ENCODE measurements around the gene VSIR.

The VSIR gene

GRCh38 chr10:71755179-71755879 lies 18.0 kb downstream of the VSIR start:
- Histone ChIP-seq H3K4me3 (replicated peaks; ENCODE audit: insufficient read depth, low read length) (no peak overlapping the region), H3K27me3 (ENCODE audit: insufficient read depth, poor library complexity, severe bottlenecking) (no peaks in the 10 kb centered on the region), H3K27ac (replicated peaks) (peak overlapping the region; percentile 71)
- DNase-seq (ENCODE audit: low read depth in 1 of 2, low spot score in 1 of 2) = no peak
- TF ChIP-seq SPI1 (IDR thresholded peaks at IDR 0.05; ENCODE audit: borderline replicate concordance, low read depth) (no peak), CTCF (IDR thresholded peaks at IDR 0.05; ENCODE audit: insufficient read depth, low read length) (no peak), REST (IDR thresholded peaks at IDR 0.05; ENCODE audit: insufficient replicate concordance, low read depth) (no peak), GABPA (IDR thresholded peaks at IDR 0.05; ENCODE audit: low read depth) (no peak), POLR2AphosphoS5 (IDR thresholded peaks at IDR 0.05; ENCODE audit: low read depth) (peak; percentile 41; the same call in 1 of the 2 replicates)

- no peaks in the 10 kb centered on the region for H3K27me3 ChIP-seq (ENCODE audit: insufficient read depth, poor library complexity, severe bottlenecking)
- H3K4me3 ChIP-seq (replicated peaks; ENCODE audit: insufficient read depth, low read length) = no peak overlapping the region
- DNase-seq (ENCODE audit: low read depth in 1 of 2, low spot score in 1 of 2) = peak; percentile 58 to 75
- peak overlapping the region; percentile 71 for H3K27ac ChIP-seq (replicated peaks)
- TF ChIP-seq GABPA (IDR thresholded peaks at IDR 0.05; ENCODE audit: low read depth) = no peak
Measured at GRCh38 chr10:71754562-71754961, 18.8 kb downstream of the VSIR start.

- DNase-seq (ENCODE audit: low read depth in 1 of 2, low spot score in 1 of 2) = peak in 1 of 2 experiments; percentile 34
- Histone ChIP-seq H3K4me3 (replicated peaks; ENCODE audit: insufficient read depth, low read length) (no peak overlapping the region), H3K27ac (replicated peaks) (peak overlapping the region; percentile 71), H3K27me3 (ENCODE audit: insufficient read depth, poor library complexity, severe bottlenecking) (no peaks in the 10 kb centered on the region)
- TF ChIP-seq POLR2AphosphoS5 (IDR thresholded peaks at IDR 0.05; ENCODE audit: low read depth) (no peak), GABPA (IDR thresholded peaks at IDR 0.05; ENCODE audit: low read depth) (no peak), SPI1 (IDR thresholded peaks at IDR 0.05; ENCODE audit: borderline replicate concordance, low read depth) (no peak), REST (IDR thresholded peaks at IDR 0.05; ENCODE audit: insufficient replicate concordance, low read depth) (no peak), CTCF (IDR thresholded peaks at IDR 0.05; ENCODE audit: insufficient read depth, low read length) (no peak)
Measured at GRCh38 chr10:71753960-71754505, 19.3 kb downstream of the VSIR start.

- Histone ChIP-seq H3K27ac (replicated peaks) (peak overlapping the region; percentile 73), H3K27me3 (ENCODE audit: insufficient read depth, poor library complexity, severe bottlenecking) (no peaks in the 10 kb centered on the region), H3K4me3 (replicated peaks; ENCODE audit: insufficient read depth, low read length) (no peak overlapping the region)
- peak; percentile 67 for TF ChIP-seq REST (IDR thresholded peaks at IDR 0.05; ENCODE audit: insufficient replicate concordance, low read depth)
- no peak for TF ChIP-seq CTCF (IDR thresholded peaks at IDR 0.05; ENCODE audit: insufficient read depth, low read length)
- no peak for TF ChIP-seq GABPA (IDR thresholded peaks at IDR 0.05; ENCODE audit: low read depth)
- peak; percentile 82; the same call in 1 of the 2 replicates for TF ChIP-seq SPI1 (IDR thresholded peaks at IDR 0.05; ENCODE audit: borderline replicate concordance, low read depth)
- TF ChIP-seq POLR2AphosphoS5 (IDR thresholded peaks at IDR 0.05; ENCODE audit: low read depth) = peak; percentile 99
- DNase-seq (ENCODE audit: low read depth in 1 of 2, low spot score in 1 of 2) = peak; percentile 84 to 99
Measured at GRCh38 chr10:71753091-71753959, 20.0 kb downstream of the VSIR start.

Measured in HL-60 (cell line).